Loucy (cell line): ENCODE results near the gene PLEKHF1.

Source experiments
- EZH2phosphoT487 ChIP-seq: fragments of 200-600 bp; IDR thresholded peaks from 2 replicates; pipeline ENCODE4 v1.6.1; 2018; ENCODE audit warnings: antibody characterized with exemption, mild to moderate bottlenecking, moderate library complexity, borderline replicate concordance
- TF ChIP-seq, protein P1 (sequence below): fragments of 200-600 bp; sonication (generic); conservative IDR thresholded peaks from 2 replicates; pipeline ENCODE4 v1.5.1; 2014; ENCODE audit warnings: mild to moderate bottlenecking, antibody characterized with exemption, low read length

- TF ChIP-seq, protein P1, sequence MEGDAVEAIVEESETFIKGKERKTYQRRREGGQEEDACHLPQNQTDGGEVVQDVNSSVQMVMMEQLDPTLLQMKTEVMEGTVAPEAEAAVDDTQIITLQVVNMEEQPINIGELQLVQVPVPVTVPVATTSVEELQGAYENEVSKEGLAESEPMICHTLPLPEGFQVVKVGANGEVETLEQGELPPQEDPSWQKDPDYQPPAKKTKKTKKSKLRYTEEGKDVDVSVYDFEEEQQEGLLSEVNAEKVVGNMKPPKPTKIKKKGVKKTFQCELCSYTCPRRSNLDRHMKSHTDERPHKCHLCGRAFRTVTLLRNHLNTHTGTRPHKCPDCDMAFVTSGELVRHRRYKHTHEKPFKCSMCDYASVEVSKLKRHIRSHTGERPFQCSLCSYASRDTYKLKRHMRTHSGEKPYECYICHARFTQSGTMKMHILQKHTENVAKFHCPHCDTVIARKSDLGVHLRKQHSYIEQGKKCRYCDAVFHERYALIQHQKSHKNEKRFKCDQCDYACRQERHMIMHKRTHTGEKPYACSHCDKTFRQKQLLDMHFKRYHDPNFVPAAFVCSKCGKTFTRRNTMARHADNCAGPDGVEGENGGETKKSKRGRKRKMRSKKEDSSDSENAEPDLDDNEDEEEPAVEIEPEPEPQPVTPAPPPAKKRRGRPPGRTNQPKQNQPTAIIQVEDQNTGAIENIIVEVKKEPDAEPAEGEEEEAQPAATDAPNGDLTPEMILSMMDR: no peak
- no peak for TF ChIP-seq EZH2phosphoT487
These were observed 51.8 kb downstream of the PLEKHF1 start for GRCh38 chr19:29717051-29717450.
